GM08714 (cell line): ENCODE results near the gene KDM4C.
"Not testable (repeated sequence)": the region's sequence is repeated elsewhere in the genome, so short reads cannot be mapped to it uniquely, and the experiment has no call there.

Source experiments
- H3K4me3 ChIP-seq: fragments of 200-500 bp; sonication (Bioruptor generic); 2 replicates; pipeline ENCODE4 v1.5.1; 2014; ENCODE audit warnings: mild to moderate bottlenecking, low read length, inconsistent platforms
- ZNF274 ChIP-seq: IDR thresholded peaks from 2 replicates; pipeline ENCODE4 v1.6.1; 2012; ENCODE audit warnings: mild to moderate bottlenecking, low read depth, low read length

Gene KDM4C

DNA sequence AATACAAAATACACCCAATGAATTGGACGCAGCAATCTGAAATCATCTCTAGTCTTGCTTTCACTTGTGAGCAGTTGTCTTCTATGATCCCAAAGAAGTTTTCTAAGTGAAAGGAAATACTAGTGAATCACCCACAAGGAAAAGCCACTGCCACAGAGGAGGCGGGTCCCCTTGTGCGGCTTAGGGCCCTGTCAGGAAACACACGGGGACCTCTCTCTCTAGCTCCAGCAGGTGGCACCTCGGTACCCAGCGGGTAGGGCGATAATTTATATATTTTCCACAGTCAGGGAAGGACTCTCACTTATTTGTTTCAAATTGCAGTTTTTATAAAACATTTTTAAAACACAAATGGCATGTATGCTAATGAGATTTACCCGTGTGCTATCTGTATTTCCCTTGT is 417.1 kb downstream of the KDM4C start:
- TF ChIP-seq ZNF274 = no peak

DNA sequence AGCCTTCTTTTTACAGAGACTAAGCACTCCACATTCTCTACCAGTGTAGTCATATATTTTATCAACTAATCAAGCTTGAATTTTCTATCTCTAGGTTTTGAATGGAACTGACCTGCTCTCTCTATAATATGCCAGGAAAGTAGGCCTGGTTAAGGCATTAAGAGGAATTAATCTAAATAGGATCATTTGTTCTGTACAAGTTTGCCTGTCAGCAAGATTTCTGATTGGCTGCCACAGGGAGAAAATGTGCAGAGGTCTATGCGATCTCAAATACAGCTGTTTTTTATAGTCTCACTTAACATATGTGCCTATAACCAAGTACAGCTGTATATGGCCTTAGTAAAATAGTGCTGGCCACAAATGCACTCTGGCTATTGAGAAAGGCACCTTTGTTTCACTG is 418.8 kb downstream of the KDM4C start:
- no peak for TF ChIP-seq ZNF274
- no peak overlapping the region for H3K4me3 ChIP-seq

More for the DNA sequence above, 417.1 kb downstream of the KDM4C start:
- H3K4me3 ChIP-seq = no peak overlapping the region

GRCh38 chr9:7177383-7177782 is 419.6 kb downstream of the KDM4C start:
- no peak overlapping the region for H3K4me3 ChIP-seq
- TF ChIP-seq ZNF274 = no peak

GRCh38 chr9:7178729-7179128 is 421.0 kb downstream of the KDM4C start:
- no peak for TF ChIP-seq ZNF274

DNA sequence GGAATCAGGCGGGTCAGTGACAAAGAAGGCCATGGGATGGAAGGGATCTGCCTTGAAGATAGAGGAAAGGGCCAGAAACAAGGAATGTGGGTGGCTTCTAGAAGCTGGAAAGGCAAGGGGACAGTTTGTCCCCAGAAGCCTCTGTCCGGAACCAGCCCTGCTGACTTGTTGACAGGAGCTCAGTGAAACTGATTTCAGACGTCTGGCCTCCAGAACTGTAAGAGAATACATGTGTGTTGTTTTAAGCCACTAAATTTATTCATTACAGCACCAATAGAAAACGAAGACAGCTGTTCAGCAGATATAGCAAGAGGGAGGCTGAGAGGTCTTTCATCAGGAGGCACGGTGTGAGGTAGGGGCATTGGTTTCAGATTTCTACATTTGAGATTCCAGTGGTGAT is 422.5 kb downstream of the KDM4C start:
- no peak for TF ChIP-seq ZNF274
- no peak overlapping the region for H3K4me3 ChIP-seq

More at GRCh38 chr9:7178729-7179128, 421.0 kb downstream of the KDM4C start:
- H3K4me3 ChIP-seq = no peak overlapping the region

DNA sequence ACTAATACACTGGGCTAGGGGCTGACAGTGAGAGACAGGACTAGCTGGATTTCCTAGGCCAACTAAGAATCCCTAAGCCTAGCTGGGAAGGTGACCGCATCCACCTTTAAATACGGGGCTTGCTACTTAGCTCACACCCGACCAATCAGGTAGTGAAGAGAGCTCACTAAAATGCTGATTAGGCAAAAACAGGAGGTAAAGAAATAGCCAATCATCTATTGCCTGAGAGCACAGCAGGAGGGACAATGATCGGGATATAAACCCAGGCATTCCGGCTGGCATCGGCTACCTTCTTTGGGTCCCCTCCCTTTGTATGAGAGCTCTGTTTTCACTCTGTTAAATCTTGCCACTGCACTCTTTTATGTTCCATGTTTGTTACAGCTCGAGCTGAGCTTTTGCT is 425.4 kb downstream of the KDM4C start:
- not testable (repeated sequence) for H3K4me3 ChIP-seq

DNA sequence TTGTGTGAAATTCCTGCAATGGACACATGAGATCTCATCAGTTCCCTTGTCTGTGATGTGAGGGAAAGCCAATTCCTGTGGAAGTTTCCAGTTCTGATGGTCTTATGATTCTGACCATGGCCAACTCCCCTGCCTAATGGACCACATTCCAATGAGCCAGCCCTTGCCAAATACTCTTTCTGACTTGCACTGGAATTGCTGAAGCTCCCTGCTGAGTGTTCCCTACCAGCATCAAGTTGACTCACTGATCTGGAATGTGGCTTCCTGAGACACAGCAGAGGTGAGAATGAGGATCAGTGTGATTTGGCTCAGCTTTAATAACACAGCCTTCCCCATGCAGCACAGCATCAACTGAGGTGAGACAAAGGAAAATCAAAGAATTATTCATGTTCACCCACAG is 427.8 kb downstream of the KDM4C start:
- no peak for TF ChIP-seq ZNF274
- H3K4me3 ChIP-seq = no peak overlapping the region

- no peak for TF ChIP-seq ZNF274
- no peak overlapping the region for H3K4me3 ChIP-seq
Observed at GRCh38 chr9:7186175-7186574, 428.4 kb downstream of the KDM4C start.

DNA sequence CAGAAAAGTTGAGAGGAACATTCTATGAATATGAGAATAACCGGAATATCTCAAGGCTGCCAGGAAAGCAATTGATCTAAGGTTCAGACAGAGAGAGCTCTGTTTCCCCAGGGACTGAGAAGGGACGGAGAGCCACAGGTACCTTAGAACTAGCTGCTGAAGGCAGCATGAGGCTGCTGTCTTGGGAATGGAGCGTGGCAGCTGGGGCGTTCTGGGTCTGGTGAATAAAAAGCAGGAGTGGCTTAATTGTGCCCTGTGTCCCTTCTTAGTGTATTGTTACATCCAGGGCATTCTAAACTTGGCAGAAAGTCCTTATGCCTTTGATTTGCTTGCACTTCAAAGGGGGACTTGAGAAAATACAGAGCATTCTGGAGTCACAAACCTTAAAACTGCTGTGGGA is 434.5 kb downstream of the KDM4C start:
- no peak for TF ChIP-seq ZNF274
- no peak overlapping the region for H3K4me3 ChIP-seq

GRCh38 chr9:7195526-7195925 is 437.8 kb downstream of the KDM4C start:
- no peak overlapping the region for H3K4me3 ChIP-seq
- TF ChIP-seq ZNF274 = no peak

DNA sequence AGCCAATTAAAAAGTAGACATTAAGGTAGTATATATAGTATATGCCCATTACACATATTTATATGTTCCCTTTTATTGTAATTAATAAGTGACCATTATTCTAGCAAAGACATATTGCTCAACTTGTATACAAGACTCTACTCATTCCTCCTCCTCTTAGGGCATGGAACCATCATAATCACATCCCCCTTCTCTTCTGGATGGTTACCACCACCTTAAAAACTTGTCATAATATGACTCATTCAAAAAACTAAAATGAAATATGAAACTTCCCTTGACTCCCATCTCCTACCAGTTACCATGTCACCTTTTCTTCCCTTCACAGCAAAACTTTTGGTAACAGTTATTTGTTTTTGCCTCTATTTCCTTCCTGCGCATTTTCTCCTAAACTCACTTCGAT is 438.7 kb downstream of the KDM4C start:
- H3K4me3 ChIP-seq = no peak overlapping the region
- TF ChIP-seq ZNF274 = no peak

DNA sequence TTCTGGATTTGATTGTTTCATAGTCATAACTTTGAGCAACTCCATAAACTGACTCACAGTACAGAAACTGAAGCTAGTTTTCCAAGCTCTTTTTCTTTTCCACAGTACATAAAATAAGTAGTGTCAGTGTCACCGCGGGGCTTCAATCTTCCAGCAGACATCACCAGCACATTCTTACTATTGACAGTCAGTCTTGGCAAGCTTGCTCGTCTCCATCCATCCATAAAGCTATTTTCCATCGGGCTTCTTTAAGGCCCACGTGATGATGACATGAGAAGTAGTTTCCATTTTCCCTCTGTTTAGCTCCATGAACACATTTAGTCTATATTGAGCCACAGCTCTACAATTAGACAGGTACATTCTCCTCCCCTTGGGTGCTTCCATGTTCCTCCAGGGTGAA is 443.4 kb downstream of the KDM4C start:
- H3K4me3 ChIP-seq = no peak overlapping the region
- no peak for TF ChIP-seq ZNF274

DNA sequence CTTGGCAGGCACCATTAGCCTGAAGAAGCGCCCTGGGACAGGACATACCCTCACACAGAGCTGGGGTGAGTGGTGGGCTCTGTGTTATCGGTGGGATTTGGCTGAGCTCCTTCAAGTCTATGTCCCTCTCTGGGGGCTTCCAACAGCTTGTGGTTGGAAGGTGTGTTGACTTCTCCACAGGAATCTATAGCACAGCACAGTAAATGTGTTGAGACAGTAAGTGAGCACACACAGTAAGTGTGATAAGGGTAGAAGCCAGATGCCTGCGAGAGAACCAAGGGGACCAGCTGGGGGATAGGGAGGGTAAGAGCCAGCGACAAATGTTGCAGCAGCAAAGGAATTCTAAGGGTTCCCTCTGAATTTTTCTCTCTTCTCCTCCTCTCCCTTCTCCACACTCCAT is 448.0 kb downstream of the KDM4C start:
- no peak overlapping the region for H3K4me3 ChIP-seq
- no peak for TF ChIP-seq ZNF274

DNA sequence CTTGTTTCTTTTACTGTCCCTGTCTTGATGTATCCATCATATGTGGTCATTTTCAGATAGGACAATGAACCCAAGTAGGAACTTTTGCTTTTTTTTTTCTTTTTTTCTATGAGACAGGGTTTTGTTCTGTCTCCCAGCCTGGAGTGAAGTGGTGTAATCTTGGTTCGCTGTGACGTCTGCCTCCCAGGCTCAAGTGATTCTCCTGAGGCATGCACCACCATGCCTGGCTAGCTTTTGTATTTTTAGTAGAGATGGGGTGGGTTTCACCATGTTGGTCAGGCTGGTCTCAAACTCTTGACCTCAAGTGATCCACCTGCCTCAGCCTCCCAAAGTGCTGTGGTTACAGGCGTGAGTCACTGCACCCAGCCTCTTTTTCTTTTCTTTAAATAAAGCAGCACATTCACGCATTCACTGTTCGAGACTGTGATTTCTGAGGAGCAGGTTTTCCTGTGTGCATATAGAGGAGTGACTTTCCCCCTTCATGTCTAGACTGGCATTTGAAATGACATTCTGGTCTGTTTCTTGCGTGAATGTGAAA is 448.5 kb downstream of the KDM4C start:
- TF ChIP-seq ZNF274 = no peak
- H3K4me3 ChIP-seq = no peak overlapping the region

GRCh38 chr9:7209016-7209715 is 451.4 kb downstream of the KDM4C start:
- no peak for TF ChIP-seq ZNF274
- H3K4me3 ChIP-seq = no peak overlapping the region

- no peak overlapping the region for H3K4me3 ChIP-seq
- TF ChIP-seq ZNF274 = no peak
Observed at GRCh38 chr9:7209990-7210389, 452.2 kb downstream of the KDM4C start.
